H1 (cell line): ENCODE data around the gene SPECC1. TPM values are rescaled to one million over a fixed set of nuclear protein-coding genes. Genes with fewer than 3 reads are reported as not detected.

ENCODE experiments used
- CTCF ChIA-PET: fragments of 300-600 bp; sonication (Branson Sonifier 250); formaldehyde crosslinking; loops from one replicate; lab custom pipeline; 2021; ENCODE audit not compliant: partially characterized antibody; lab: Charles Lee
- POLR2A ChIA-PET: fragments of 300-600 bp; sonication (Branson Sonifier 250); formaldehyde crosslinking; loops from one replicate; lab custom pipeline; 2021; ENCODE audit warnings: inconsistent platforms; ENCODE audit not compliant: partially characterized antibody; lab: Charles Lee
- DNase-seq, 2 experiments: peaks; one replicate each; pipeline versions ENCODE4 v3.0.0 to v3.0.0-alpha.2; 2010 to 2022; ENCODE audit warnings: low spot score in 2 of 2, low read depth in 1 of 2, mixed read lengths in 1 of 2
- FAIRE-seq: peaks from 2 replicates; lab custom pipeline; 2011; peaks lifted over from hg19 to GRCh38; lab: Jason Lieb, UNC
- H2AFZ ChIP-seq: 2 replicates; pipeline ENCODE4 v1.8.1; 2012; ENCODE audit warnings: low read length, inconsistent platforms
- H2AK5ac ChIP-seq: 2 replicates; pipeline ENCODE4 v1.6.1; 2013; ENCODE audit warnings: low read depth, low read length
- H2BK120ac ChIP-seq: replicated peaks from 2 replicates; pipeline ENCODE3; 2013; ENCODE audit warnings: low read depth, low read length, inconsistent platforms
- H2BK12ac ChIP-seq: 2 replicates; pipeline ENCODE4 v1.6.1; 2013; ENCODE audit warnings: low read depth, low read length
- H2BK15ac ChIP-seq: 2 replicates; pipeline ENCODE4 v1.6.1; 2013; ENCODE audit warnings: low read length
- H2BK20ac ChIP-seq: 2 replicates; pipeline ENCODE4 v1.6.1; 2013; ENCODE audit warnings: low read length
- H2BK5ac ChIP-seq: 2 replicates; pipeline ENCODE4 v1.6.1; 2013; ENCODE audit warnings: low read depth, low read length
- H3K14ac ChIP-seq: 2 replicates; pipeline ENCODE4 v1.6.1; 2013; ENCODE audit warnings: inconsistent platforms; ENCODE audit not compliant: insufficient read length
- H3K18ac ChIP-seq: 2 replicates; pipeline ENCODE4 v1.6.1; 2013; ENCODE audit warnings: low read length; ENCODE audit errors: extremely low read depth
- H3K23ac ChIP-seq: 2 replicates; pipeline ENCODE4 v1.6.1; 2013; ENCODE audit warnings: inconsistent platforms; ENCODE audit not compliant: insufficient read length
- H3K23me2 ChIP-seq: 2 replicates; pipeline ENCODE4 v1.6.1; 2013; ENCODE audit warnings: low read depth, low read length
- H3K27ac ChIP-seq: 2 replicates; pipeline ENCODE4 v1.6.1; 2011; ENCODE audit warnings: low read depth, low read length, inconsistent platforms
- H3K27me3 ChIP-seq, 4 experiments: replicated peaks in 1 of 4; 1 replicate in 1 of 4; 2 replicates in 3 of 4; pipeline versions ENCODE4 v1.6.1 to v1.8.1; 2011 to 2013; ENCODE audit warnings: low read length in 3 of 4, mild to moderate bottlenecking in 3 of 4, inconsistent platforms in 2 of 4, mixed read lengths in 2 of 4, moderate library complexity in 1 of 4; ENCODE audit not compliant: control insufficient read depth in 3 of 4, insufficient read depth in 3 of 4; ENCODE audit errors: extremely low read depth in 1 of 4
- H3K36me3 ChIP-seq, 4 experiments: 2 replicates each; pipeline versions ENCODE4 v1.6.1 to v1.8.1; 2011 to 2013; ENCODE audit warnings: mild to moderate bottlenecking in 4 of 4, low read length in 3 of 4, moderate library complexity in 2 of 4, control low read depth in 1 of 4, inconsistent platforms in 1 of 4; ENCODE audit not compliant: insufficient read depth in 4 of 4, control insufficient read depth in 2 of 4
- H3K4ac ChIP-seq: replicated peaks from 2 replicates; pipeline ENCODE3; 2013; ENCODE audit warnings: low read length, low read depth, mixed read lengths, inconsistent platforms; ENCODE audit not compliant: insufficient read length
- H3K4me1 ChIP-seq, 4 experiments: replicated peaks in 1 of 4; 1 replicate in 1 of 4; 2 replicates in 3 of 4; pipeline versions ENCODE4 v1.6.1 to v1.8.1; 2011 to 2013; ENCODE audit warnings: low read length in 3 of 4, inconsistent platforms in 2 of 4, mixed read lengths in 1 of 4; ENCODE audit not compliant: insufficient read depth in 4 of 4, control insufficient read depth in 3 of 4
- H3K4me2 ChIP-seq, 2 experiments: 2 replicates each; pipeline versions ENCODE4 v1.6.1 to v1.8.1; 2011 to 2013; ENCODE audit warnings: low read depth in 2 of 2, low read length in 2 of 2, control low read depth in 1 of 2, inconsistent platforms in 1 of 2, mild to moderate bottlenecking in 1 of 2; ENCODE audit not compliant: insufficient read depth in 1 of 2
- H3K4me3 ChIP-seq, 4 experiments: fragments of 200-600, 300-600 bp in 1 of 4; sonication (generic), shearing (Covaris generic), sonication (Bioruptor Twin) in 1 of 4; 2 replicates each; pipeline versions ENCODE4 v1.5.1 to v1.8.1; 2011 to 2016; ENCODE audit warnings: low read length in 4 of 4, low read depth in 3 of 4, control low read depth in 2 of 4, inconsistent platforms in 2 of 4, mild to moderate bottlenecking in 2 of 4, mixed read lengths in 1 of 4, moderate library complexity in 1 of 4; ENCODE audit not compliant: insufficient read depth in 2 of 4; ENCODE audit errors: extremely low read depth in 1 of 4
- H3K56ac ChIP-seq: replicated peaks from 2 replicates; pipeline ENCODE3; 2013; ENCODE audit warnings: low read depth, mild to moderate bottlenecking, mixed read lengths, low read length, inconsistent platforms; ENCODE audit not compliant: insufficient read length
- H3K79me1 ChIP-seq: 2 replicates; pipeline ENCODE4 v1.6.1; 2013; ENCODE audit warnings: low read depth, low read length, control low read depth
- H3K79me2 ChIP-seq, 2 experiments: 2 replicates each; pipeline versions ENCODE4 v1.6.1 to v1.8.1; 2012 to 2013; ENCODE audit warnings: low read length in 2 of 2, mild to moderate bottlenecking in 2 of 2, inconsistent platforms in 1 of 2; ENCODE audit not compliant: insufficient read depth in 2 of 2, control insufficient read depth in 1 of 2
- H3K9ac ChIP-seq, 4 experiments: replicated peaks in 1 of 4; 1 replicate in 1 of 4; 2 replicates in 3 of 4; pipeline versions ENCODE4 v1.6.1 to v1.8.1; 2011 to 2013; ENCODE audit warnings: low read depth in 3 of 4, low read length in 3 of 4, control low read depth in 2 of 4, mild to moderate bottlenecking in 2 of 4, moderate library complexity in 2 of 4, inconsistent platforms in 1 of 4; ENCODE audit errors: extremely low read depth in 1 of 4
- H3K9me3 ChIP-seq, 2 experiments: 2 replicates each; pipeline versions ENCODE4 v1.6.1 to v1.8.1; 2012 to 2013; ENCODE audit warnings: mild to moderate bottlenecking in 2 of 2, moderate library complexity in 2 of 2, control low read depth in 1 of 2, inconsistent platforms in 1 of 2, low read depth in 1 of 2, low read length in 1 of 2, mixed read lengths in 1 of 2; ENCODE audit not compliant: insufficient read depth in 2 of 2
- H4K20me1 ChIP-seq, 2 experiments: replicated peaks in 1 of 2; 2 replicates each; pipeline versions ENCODE3 to v1.8.1; 2011 to 2013; ENCODE audit warnings: inconsistent platforms in 2 of 2, low read length in 2 of 2, mild to moderate bottlenecking in 1 of 2; ENCODE audit not compliant: insufficient read depth in 2 of 2, control insufficient read depth in 1 of 2
- H4K5ac ChIP-seq: 2 replicates; pipeline ENCODE4 v1.6.1; 2013; ENCODE audit warnings: low read length, low read depth, mixed read lengths, inconsistent platforms; ENCODE audit not compliant: insufficient read length
- H4K8ac ChIP-seq: 2 replicates; pipeline ENCODE4 v1.8.0; 2013; ENCODE audit warnings: mild to moderate bottlenecking, moderate library complexity, low read length, inconsistent platforms; ENCODE audit not compliant: insufficient read depth; ENCODE audit errors: extremely low read depth
- H4K91ac ChIP-seq: replicated peaks from 2 replicates; pipeline ENCODE3; 2013; ENCODE audit warnings: low read length, mixed read lengths, inconsistent platforms; ENCODE audit not compliant: insufficient read length
- BACH1 ChIP-seq: IDR thresholded peaks from 2 replicates; pipeline ENCODE4 v1.6.1; 2012; ENCODE audit warnings: low read length, improper control_type of control experiment
- CBX5 ChIP-seq: fragments of 300-800, 300-1000 bp; sonication (generic); IDR thresholded peaks from 2 replicates; pipeline ENCODE4 v1.7.1; 2016; ENCODE audit warnings: antibody characterized with exemption, low read length, low read depth
- CBX8 ChIP-seq: fragments of 300-800, 300-1000 bp; sonication (generic); IDR thresholded peaks from 2 replicates; pipeline ENCODE4 v1.7.1; 2016; ENCODE audit warnings: low read depth, low read length, borderline replicate concordance
- CEBPB ChIP-seq: IDR thresholded peaks from 2 replicates; pipeline ENCODE4 v1.6.1; 2012; ENCODE audit warnings: low read depth, low read length
- GTF2F1 ChIP-seq: IDR thresholded peaks from 2 replicates; pipeline ENCODE4 v1.6.1; 2012; ENCODE audit warnings: low read depth, low read length, improper control_type of control experiment, borderline replicate concordance
- HDAC2 ChIP-seq, 2 experiments: fragments of 300-600 bp in 1 of 2; sonication (generic) in 1 of 2; IDR thresholded peaks; 2 replicates each; pipeline ENCODE4 v1.6.1; 2011 to 2012; ENCODE audit warnings: low read depth in 2 of 2, low read length in 2 of 2, mild to moderate bottlenecking in 2 of 2, moderate library complexity in 2 of 2, borderline replicate concordance in 1 of 2, inconsistent platforms in 1 of 2
- KDM5A ChIP-seq: fragments of 200-600 bp; IDR thresholded peaks from 2 replicates; pipeline ENCODE4 v1.7.1; 2012; ENCODE audit warnings: mild to moderate bottlenecking, low read length, inconsistent platforms, mixed read lengths
- RAD21 ChIP-seq, 2 experiments: IDR thresholded peaks in 1 of 2; conservative IDR thresholded peaks in 1 of 2; 2 replicates each; pipeline ENCODE4 v1.6.1; 2011; ENCODE audit warnings: low read depth in 2 of 2, low read length in 2 of 2, improper control_type of control experiment in 1 of 2, inconsistent platforms in 1 of 2, mild to moderate bottlenecking in 1 of 2, moderate library complexity in 1 of 2
- RBBP5 ChIP-seq: IDR thresholded peaks from 2 replicates; pipeline ENCODE4 v1.7.1; 2012; ENCODE audit warnings: low read depth, mild to moderate bottlenecking, inconsistent platforms, low read length, moderate library complexity, borderline replicate concordance
- WGBS, 2 experiments: shearing (Covaris generic) in 1 of 2; methylation state at CpG; one replicate each; pipeline versions ENCODE4 v1.1.6 to v1.1.7; 2013 to 2015; ENCODE audit warnings: low lambda C conversion rate in 2 of 2, mixed read lengths in 2 of 2, inconsistent platforms in 1 of 2, low coverage in 1 of 2, missing lambda C conversion rate in 1 of 2; ENCODE audit not compliant: insufficient replicate concordance in 2 of 2, insufficient coverage in 1 of 2, insufficient read length in 1 of 2; ENCODE audit errors: extremely low coverage in 1 of 2, missing lambda C conversion rate in 1 of 2; 5-methylcytosine and 5-hydroxymethylcytosine counted together
- polyA plus RNA-seq, 7 experiments: library from polyadenylated mRNA; depleted of rRNA in 3 of 7; stranded (reverse) in 5 of 7; unstranded in 2 of 7; fragments of >200 nt in 5 of 7; fragments of 200-250 nt in 2 of 7; gene quantifications; 1 replicate in 5 of 7; 2 replicates in 1 of 7; 4 replicates in 1 of 7; pipeline versions ENCODE4 v1.2.1 to v1.2.3, GENCODE V29; 2011 to 2013; ENCODE audit warnings: missing spikeins in 2 of 7, mixed read lengths in 2 of 7
- total RNA-seq: library from RNA; stranded (reverse); fragmentation: NEBNext Ultra II Directional; extraction: Animal tissue kit (Norgen Biotek cat#: 25700); gene quantifications from 2 replicates; pipeline ENCODE4 v1.2.1, GENCODE V29; 2021

The SPECC1 gene
- total and polyA plus RNA-seq, 2 of the 8 experiments (the other 6 are each of a cell fraction or from before 2014, with no cell fraction given), result 35.8 to 87.9 TPM

GRCh38 chr17:20184181-20184580 is 175.0 kb downstream of the SPECC1 start:
- no peaks in the 10 kb centered on the region for H3K36me3 ChIP-seq
- H2BK5ac ChIP-seq, result no peak overlapping the region
- peaks cover 7% of the 10 kb centered on the region for H3K79me1 ChIP-seq
- ChIA-PET CTCF (interaction anchor here (1.1 to 1.8 kb wide), 2 partner anchors 38 to 62 kb away, joined by 3 to 4 read pairs; no protein-coding TSS in a partner anchor), POLR2A (interaction anchor here (1.3 kb wide), 1 partner anchor 28 kb away, joined by 3 read pairs; no protein-coding TSS in a partner anchor)
- H3K56ac ChIP-seq, result no peak overlapping the region
- 91% methylated on average over 2 of the region's 2 CpGs; no CpG with 5 or more reads in 1 of the 2 experiments for WGBS, 2 experiments
- H3K4ac ChIP-seq, result no peak overlapping the region
- H2BK12ac ChIP-seq, result no peak overlapping the region
- peaks cover 8 to 94% of the 10 kb centered on the region in 2 experiments for H3K79me2 ChIP-seq
- H3K18ac ChIP-seq, result no peak overlapping the region
- no peak overlapping the region for H3K9ac ChIP-seq
- H2AK5ac ChIP-seq, result no peak overlapping the region
- H3K9me3 ChIP-seq, result no peaks in the 10 kb centered on the region
- H3K27ac ChIP-seq, result no peak overlapping the region
- H2BK20ac ChIP-seq, result no peak overlapping the region
- no peaks in the 10 kb centered on the region for H3K23me2 ChIP-seq
- no peak overlapping the region for H4K5ac ChIP-seq
- H3K4me1 ChIP-seq, result peaks cover 4 to 22% (median 12%) of the 10 kb centered on the region in 4 experiments; a peak in 6 of 7 replicates
- no peak for FAIRE-seq
- no peak overlapping the region for H4K91ac ChIP-seq
- no peak overlapping the region for H2AFZ ChIP-seq
- no peak overlapping the region for H3K4me2 ChIP-seq
- no peak for DNase-seq
- H2BK15ac ChIP-seq, result no peak overlapping the region
- no peak overlapping the region for H3K14ac ChIP-seq
- no peak overlapping the region for H3K23ac ChIP-seq
- no peaks in the 10 kb centered on the region for H3K27me3 ChIP-seq
- no peak overlapping the region for H2BK120ac ChIP-seq
- H3K4me3 ChIP-seq, result no peak overlapping the region
- H4K8ac ChIP-seq, result no peak overlapping the region
- H4K20me1 ChIP-seq, result no peaks in the 10 kb centered on the region
- no peak for TF ChIP-seq RBBP5
- no peak for TF ChIP-seq KDM5A
- no peak for TF ChIP-seq RAD21 (IDR thresholded peaks at IDR 0.05 in 1 of 2, conservative IDR thresholded peaks at IDR 0.05 in 1 of 2; ENCODE audit: low read depth in 2 of 2, low read length in 2 of 2)
- no peak for TF ChIP-seq HDAC2 (IDR thresholded peaks at IDR 0.05; ENCODE audit: borderline replicate concordance in 1 of 2, low read depth in 2 of 2, low read length in 2 of 2)
- TF ChIP-seq CBX8, result no peak
- no peak for TF ChIP-seq CBX5
- no peak for TF ChIP-seq CEBPB
- no peak for TF ChIP-seq GTF2F1
- TF ChIP-seq BACH1, result no peak
